ENCODE results near the gene RSRC1.
"Not testable (repeated sequence)": the region's sequence is repeated elsewhere in the genome, so short reads cannot be mapped to it uniquely, and the experiment has no call there.

The RSRC1 gene

GRCh38 chr3:158407844-158408517 lies 298.1 kb downstream of the RSRC1 start:
- no peak overlapping the region for H3K4me2 ChIP-seq (ENCODE audit: low read length)
- no peak for TF ChIP-seq EZH2phosphoT487 (IDR thresholded peaks at IDR 0.05; ENCODE audit: borderline replicate concordance, low read length)
- TF ChIP-seq, protein P1, sequence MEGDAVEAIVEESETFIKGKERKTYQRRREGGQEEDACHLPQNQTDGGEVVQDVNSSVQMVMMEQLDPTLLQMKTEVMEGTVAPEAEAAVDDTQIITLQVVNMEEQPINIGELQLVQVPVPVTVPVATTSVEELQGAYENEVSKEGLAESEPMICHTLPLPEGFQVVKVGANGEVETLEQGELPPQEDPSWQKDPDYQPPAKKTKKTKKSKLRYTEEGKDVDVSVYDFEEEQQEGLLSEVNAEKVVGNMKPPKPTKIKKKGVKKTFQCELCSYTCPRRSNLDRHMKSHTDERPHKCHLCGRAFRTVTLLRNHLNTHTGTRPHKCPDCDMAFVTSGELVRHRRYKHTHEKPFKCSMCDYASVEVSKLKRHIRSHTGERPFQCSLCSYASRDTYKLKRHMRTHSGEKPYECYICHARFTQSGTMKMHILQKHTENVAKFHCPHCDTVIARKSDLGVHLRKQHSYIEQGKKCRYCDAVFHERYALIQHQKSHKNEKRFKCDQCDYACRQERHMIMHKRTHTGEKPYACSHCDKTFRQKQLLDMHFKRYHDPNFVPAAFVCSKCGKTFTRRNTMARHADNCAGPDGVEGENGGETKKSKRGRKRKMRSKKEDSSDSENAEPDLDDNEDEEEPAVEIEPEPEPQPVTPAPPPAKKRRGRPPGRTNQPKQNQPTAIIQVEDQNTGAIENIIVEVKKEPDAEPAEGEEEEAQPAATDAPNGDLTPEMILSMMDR (IDR thresholded peaks at IDR 0.05; ENCODE audit: low read depth, low read length, poor library complexity, severe bottlenecking): no peak
- H3K27ac ChIP-seq (ENCODE audit: low read depth, low read length): no peak overlapping the region
- no peaks in the 10 kb centered on the region for H4K20me1 ChIP-seq (ENCODE audit: control insufficient read depth, insufficient read depth, low read depth, low read length)
- H3K36me3 ChIP-seq (ENCODE audit: control insufficient read depth, low read length): peaks cover 9% of the 10 kb centered on the region
- no peak overlapping the region for H3K4me3 ChIP-seq (ENCODE audit: low read length)
- no peaks in the 10 kb centered on the region for H3K79me2 ChIP-seq (ENCODE audit: control insufficient read depth, low read length)
- no peaks in the 10 kb centered on the region for H3K4me1 ChIP-seq (ENCODE audit: control insufficient read depth, low read length)
- no peaks in the 10 kb centered on the region for H3F3A ChIP-seq (ENCODE audit: control insufficient read depth, insufficient read depth)
- H3K9me3 ChIP-seq (ENCODE audit: control insufficient read depth, insufficient read depth, low read length): no peaks in the 10 kb centered on the region
- H3K27me3 ChIP-seq (ENCODE audit: control insufficient read depth, low read length): no peaks in the 10 kb centered on the region
- no peaks in the 10 kb centered on the region for H3K9me2 ChIP-seq (replicated peaks; ENCODE audit: control insufficient read depth, low read length)

DNA sequence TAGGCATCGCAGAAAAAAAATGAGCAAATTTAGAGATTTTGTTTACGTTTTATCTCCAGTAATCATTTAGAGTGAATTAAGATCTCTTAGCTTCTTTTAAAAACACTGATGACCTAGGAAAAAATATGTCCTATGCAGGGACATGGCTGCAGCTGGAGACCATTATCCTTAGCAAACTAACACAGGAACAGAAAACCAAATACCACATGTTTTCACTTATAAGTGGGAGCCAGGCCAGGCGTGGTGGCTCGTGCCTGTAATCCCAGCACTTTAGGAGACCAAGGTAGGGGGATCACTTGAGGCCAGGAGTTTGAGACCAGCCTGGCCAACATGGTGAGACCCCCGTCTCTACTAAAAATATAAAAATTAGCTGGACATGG lies 298.6 kb downstream of the RSRC1 start:
- H3K4me2 ChIP-seq (ENCODE audit: low read length); H3F3A ChIP-seq (ENCODE audit: control insufficient read depth, insufficient read depth); H3K79me2 ChIP-seq (ENCODE audit: control insufficient read depth, low read length); H4K20me1 ChIP-seq (ENCODE audit: control insufficient read depth, insufficient read depth, low read depth, low read length); H3K4me3 ChIP-seq (ENCODE audit: low read length); H3K9me2 ChIP-seq (replicated peaks; ENCODE audit: control insufficient read depth, low read length); H3K9me3 ChIP-seq (ENCODE audit: control insufficient read depth, insufficient read depth, low read length); H3K27ac ChIP-seq (ENCODE audit: low read depth, low read length); H3K27me3 ChIP-seq (ENCODE audit: control insufficient read depth, low read length); H3K4me1 ChIP-seq (ENCODE audit: control insufficient read depth, low read length); H3K36me3 ChIP-seq (ENCODE audit: control insufficient read depth, low read length): not testable (repeated sequence)

GRCh38 chr3:158418035-158418434 lies 308.1 kb downstream of the RSRC1 start:
- no peaks in the 10 kb centered on the region for H3K9me2 ChIP-seq (replicated peaks; ENCODE audit: control insufficient read depth, low read length)
- no peak overlapping the region for H3K4me2 ChIP-seq (ENCODE audit: low read length)
- no peaks in the 10 kb centered on the region for H3K79me2 ChIP-seq (ENCODE audit: control insufficient read depth, low read length)
- H3K4me1 ChIP-seq (ENCODE audit: control insufficient read depth, low read length): peaks cover 25% of the 10 kb centered on the region
- H3K27me3 ChIP-seq (ENCODE audit: control insufficient read depth, low read length): no peaks in the 10 kb centered on the region
- H3K9me3 ChIP-seq (ENCODE audit: control insufficient read depth, insufficient read depth, low read length): no peaks in the 10 kb centered on the region
- no peaks in the 10 kb centered on the region for H4K20me1 ChIP-seq (ENCODE audit: control insufficient read depth, insufficient read depth, low read depth, low read length)
- H3K36me3 ChIP-seq (ENCODE audit: control insufficient read depth, low read length): no peaks in the 10 kb centered on the region
- H3F3A ChIP-seq (ENCODE audit: control insufficient read depth, insufficient read depth): no peaks in the 10 kb centered on the region
- no peak overlapping the region for H3K4me3 ChIP-seq (ENCODE audit: low read length)
- no peak overlapping the region for H3K27ac ChIP-seq (ENCODE audit: low read depth, low read length)
- TF ChIP-seq, protein P1 (IDR thresholded peaks at IDR 0.05; ENCODE audit: low read depth, low read length, poor library complexity, severe bottlenecking): no peak
- TF ChIP-seq EZH2phosphoT487 (IDR thresholded peaks at IDR 0.05; ENCODE audit: borderline replicate concordance, low read length): no peak

DNA sequence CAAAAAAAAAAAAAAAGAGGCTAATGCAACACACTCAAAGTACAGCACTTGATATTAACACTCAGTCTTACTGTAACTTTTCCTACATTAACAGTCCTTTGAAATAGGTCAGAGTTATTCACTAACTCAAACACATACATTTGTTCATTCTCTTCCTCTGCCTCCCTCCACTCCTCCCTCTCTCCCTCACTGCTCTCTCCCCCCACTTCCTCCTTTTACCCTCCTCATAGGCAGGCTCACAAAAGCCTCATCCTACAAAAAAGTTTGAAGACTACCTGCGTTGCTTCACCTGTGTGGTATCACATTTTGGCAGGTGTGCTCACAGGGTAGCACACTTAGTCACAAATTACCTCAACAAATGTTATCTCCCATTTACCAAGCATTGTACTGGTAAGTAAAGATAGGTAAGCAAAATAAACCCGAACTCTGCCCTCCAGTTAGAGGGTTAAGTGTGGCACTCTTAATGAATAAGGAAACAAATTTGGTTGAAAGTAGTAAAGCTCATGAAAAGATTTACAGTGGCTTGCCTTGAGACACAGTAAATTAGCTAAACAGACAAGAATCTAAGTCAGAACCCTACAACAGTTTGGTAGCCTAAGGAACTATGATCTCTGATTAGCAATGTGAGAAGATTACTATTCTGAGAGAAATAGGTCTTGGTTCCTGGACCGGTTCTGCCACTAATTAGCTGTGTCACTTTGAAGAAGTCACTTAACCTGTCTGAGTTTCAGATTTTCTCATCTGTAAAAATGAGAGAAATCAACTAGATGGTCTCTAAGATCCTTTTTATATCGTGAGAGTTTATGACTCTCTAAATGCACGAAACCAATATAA lies 310.1 kb downstream of the RSRC1 start:
- H3K9me3 ChIP-seq (ENCODE audit: control insufficient read depth, insufficient read depth, low read length): no peaks in the 10 kb centered on the region
- no peak overlapping the region for H3K4me2 ChIP-seq (ENCODE audit: low read length)
- no peaks in the 10 kb centered on the region for H3F3A ChIP-seq (ENCODE audit: control insufficient read depth, insufficient read depth)
- no peaks in the 10 kb centered on the region for H3K36me3 ChIP-seq (ENCODE audit: control insufficient read depth, low read length)
- no peaks in the 10 kb centered on the region for H3K9me2 ChIP-seq (replicated peaks; ENCODE audit: control insufficient read depth, low read length)
- H3K27me3 ChIP-seq (ENCODE audit: control insufficient read depth, low read length): no peaks in the 10 kb centered on the region
- TF ChIP-seq EZH2phosphoT487 (IDR thresholded peaks at IDR 0.05; ENCODE audit: borderline replicate concordance, low read length): no peak
- TF ChIP-seq, protein P1 (IDR thresholded peaks at IDR 0.05; ENCODE audit: low read depth, low read length, poor library complexity, severe bottlenecking): no peak
- H4K20me1 ChIP-seq (ENCODE audit: control insufficient read depth, insufficient read depth, low read depth, low read length): no peaks in the 10 kb centered on the region
- no peak overlapping the region for H3K4me3 ChIP-seq (ENCODE audit: low read length)
- no peak overlapping the region for H3K27ac ChIP-seq (ENCODE audit: low read depth, low read length)
- H3K4me1 ChIP-seq (ENCODE audit: control insufficient read depth, low read length): peaks cover 25% of the 10 kb centered on the region
- no peaks in the 10 kb centered on the region for H3K79me2 ChIP-seq (ENCODE audit: control insufficient read depth, low read length)

Data from DOHH2 (cell line).